Measurements from ENCODE around the gene SLC6A12.

DNA sequence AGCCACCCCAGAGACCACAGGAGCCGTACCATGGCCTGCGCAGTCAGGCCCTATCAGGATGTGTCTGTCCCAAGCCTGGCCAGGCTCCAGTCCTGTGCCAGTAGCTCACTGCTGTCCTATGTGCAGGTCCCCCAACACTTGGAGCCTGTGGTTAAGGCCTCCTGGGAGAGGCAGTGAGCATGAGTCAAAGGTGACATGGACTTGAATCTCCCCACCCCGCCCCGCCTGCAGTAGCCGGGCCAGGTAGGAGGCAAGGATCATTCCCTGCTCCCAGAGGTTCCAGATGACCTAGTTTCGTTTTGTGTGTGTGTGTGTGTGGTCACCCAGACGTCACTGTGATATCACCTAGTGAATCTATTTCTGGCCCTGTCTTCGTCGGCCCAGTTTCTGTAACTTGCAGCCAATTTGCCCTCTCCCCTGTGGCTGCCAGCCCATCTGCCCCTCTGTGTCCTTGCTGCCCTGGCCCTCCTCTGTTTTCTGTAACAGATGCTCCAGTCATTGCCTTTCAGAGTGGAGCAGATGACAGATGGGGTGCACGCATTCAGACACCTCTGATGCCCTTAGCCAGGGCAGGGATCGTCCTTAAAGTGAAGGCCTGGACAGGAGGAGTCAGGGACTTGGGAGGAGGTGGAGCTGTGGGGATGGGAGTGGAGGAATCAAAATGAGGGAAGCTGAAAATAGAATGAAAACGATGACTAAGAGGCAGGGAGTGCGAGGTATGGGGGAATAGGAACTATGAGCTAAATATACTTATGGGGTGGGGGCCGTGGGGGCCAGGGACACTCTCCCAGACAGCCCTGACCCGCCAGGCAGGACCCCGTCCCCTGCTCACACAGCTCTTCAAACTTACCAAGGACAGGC is 37.4 kb downstream of the SLC6A12 start:
- TF ChIP-seq CTCF (conservative IDR thresholded peaks at IDR 0.05 in 1 of 2, IDR thresholded peaks at IDR 0.05 in 1 of 2; ENCODE audit: extremely low read depth in 1 of 2, insufficient read depth in 1 of 2, low read depth in 1 of 2, low read length in 2 of 2) (no peak), EZH2 (IDR thresholded peaks at IDR 0.05; ENCODE audit: borderline replicate concordance, low read length) (no peak)

Measured in mammary epithelial cell (primary cell).